AG10803 (cell line): Measurements from ENCODE around the gene PTPRC.

Experiments
- DNase-seq: peaks from one replicate; pipeline ENCODE4 v3.0.0; 2010; ENCODE audit warnings: low read depth
- H3K4me3 ChIP-seq: 2 replicates; pipeline ENCODE4 v1.5.1; 2011; ENCODE audit warnings: mild to moderate bottlenecking, low read length, control low read depth
- CTCF ChIP-seq: conservative IDR thresholded peaks from 2 replicates; pipeline ENCODE4 v1.5.1; 2011; ENCODE audit warnings: mild to moderate bottlenecking, low read length, control low read depth, inconsistent platforms

Gene PTPRC

GRCh38 chr1:198805498-198806151 lies 166.8 kb downstream of the PTPRC start:
- H3K4me3 ChIP-seq = no peak overlapping the region
- TF ChIP-seq CTCF = no peak
- no peak for DNase-seq

GRCh38 chr1:198806861-198807260 lies 168.0 kb downstream of the PTPRC start:
- DNase-seq = no peak
- no peak overlapping the region for H3K4me3 ChIP-seq
- TF ChIP-seq CTCF = no peak
